Measurements from ENCODE around the gene FAM222B. TPM values are rescaled to one million over a fixed set of nuclear protein-coding genes. Genes with fewer than 3 reads are reported as not detected.

FAM222B gene
- total and polyA plus RNA-seq, 2 donors (not counting 1 experiment from before 2014, with no cell fraction given) = 10.8 to 23.1 TPM

- Mint-ChIP-seq H3K27ac (peak within 1 kb of the TSS; percentile 94), H3K4me3 (peak within 1 kb of the TSS; percentile 94), H3K4me1 (peaks cover 63% of the 10 kb centered on the region), H3K9me3 (ENCODE audit: insufficient read depth) (no peaks in the 10 kb centered on the region), H3K27me3 (no peaks in the 10 kb centered on the region)
- Histone ChIP-seq H3K4me1 (ENCODE audit: control insufficient read depth in 2 of 2, insufficient read depth in 2 of 2, low read length in 2 of 2) (peaks cover 75 to 79% of the 10 kb centered on the region in 2 donors), H3K27ac (ENCODE audit: low read length in 2 of 2) (peak within 1 kb of the TSS; percentile 86 to 100), H4K20me1 (ENCODE audit: control insufficient read depth, insufficient read depth, low read length, poor library complexity, severe bottlenecking) (peaks cover 44% of the 10 kb centered on the region), H3K27me3 (replicated peaks in 1 of 4; ENCODE audit: control extremely low read depth in 1 of 4, control insufficient read depth in 3 of 4, insufficient read depth in 4 of 4, low read length in 3 of 4) (no peaks in the 10 kb centered on the region), H3K79me2 (ENCODE audit: control insufficient read depth, insufficient read depth, low read length) (peaks cover 58% of the 10 kb centered on the region), H3K9ac (ENCODE audit: low read length) (peak within 1 kb of the TSS; percentile 87), H3K9me3 (ENCODE audit: control extremely low read depth in 1 of 3, control insufficient read depth in 2 of 3, insufficient read depth in 1 of 3, low read length in 2 of 3) (peaks cover 0 to 16% (median 0%) of the 10 kb centered on the region in 3 donors), H3K4me3 (ENCODE audit: control extremely low read depth in 1 of 5, extremely low read depth in 1 of 5, insufficient read depth in 1 of 5, low read depth in 2 of 5, low read length in 4 of 5) (peak within 1 kb of the TSS; percentile 58 to 98 (median 88)), H2AFZ (ENCODE audit: insufficient read depth, low read depth, low read length, poor library complexity, severe bottlenecking) (peak within 1 kb of the TSS; percentile 58), H3K4me2 (replicated peaks; ENCODE audit: low read depth, low read length, poor library complexity, severe bottlenecking) (peak within 1 kb of the TSS; percentile 88), H3K36me3 (replicated peaks in 1 of 2; ENCODE audit: control extremely low read depth in 1 of 2, control insufficient read depth in 1 of 2, extremely low read depth in 1 of 2, insufficient read depth in 2 of 2, low read length in 1 of 2) (peaks cover 0 to 28% of the 10 kb centered on the region in 2 experiments)
- intact Hi-C loops (cut with micrococcal nuclease) = loop anchor here (1.0 kb wide), 1 partner anchor 15 kb away; the partner anchor contains the start of gene NEK8
- DNase-seq (peak; percentile 94), ATAC-seq (ENCODE audit: low read depth) (peak; percentile 72)
- 2% methylated on average over 69 of the region's 70 CpGs for WGBS (ENCODE audit: insufficient coverage)
- ChIA-PET POLR2A (interaction anchor here (0.6 to 16.2 kb wide), 5 partner anchors 14 to 208 kb away, joined by 3 to 511 read pairs (median 6); partner anchors contain the start of genes NEK8, PHF12, RPL23A and TLCD1), CTCF (interaction anchor here (0.6 to 18.9 kb wide), 4 partner anchors 17 to 219 kb away, joined by 3 to 1020 read pairs (median 3); partner anchors contain the start of genes NEK8, RPL23A and TLCD1)
- TF ChIP-seq EZH2 (IDR thresholded peaks at IDR 0.05; ENCODE audit: borderline replicate concordance, insufficient read depth, low read depth, low read length, poor library complexity, severe bottlenecking) = no peak
- no peak for TF ChIP-seq CTCF (IDR thresholded peaks at IDR 0.05)
These were observed 99.1 kb downstream of the FAM222B start, which contains the start of gene TRAF4 for GRCh38 chr17:28743243-28744103. Gene TRAF4 (plus strand): TSS chr17:28744011. CDS start chr17:28744113, 102 bp downstream.
